ENCODE data around the gene CAPZA2. TPM values are rescaled to one million over a fixed set of nuclear protein-coding genes. Genes with fewer than 3 reads are reported as not detected.

Gene CAPZA2
- total RNA-seq, 1 donor from 2014 or later, result 195 TPM

DNA sequence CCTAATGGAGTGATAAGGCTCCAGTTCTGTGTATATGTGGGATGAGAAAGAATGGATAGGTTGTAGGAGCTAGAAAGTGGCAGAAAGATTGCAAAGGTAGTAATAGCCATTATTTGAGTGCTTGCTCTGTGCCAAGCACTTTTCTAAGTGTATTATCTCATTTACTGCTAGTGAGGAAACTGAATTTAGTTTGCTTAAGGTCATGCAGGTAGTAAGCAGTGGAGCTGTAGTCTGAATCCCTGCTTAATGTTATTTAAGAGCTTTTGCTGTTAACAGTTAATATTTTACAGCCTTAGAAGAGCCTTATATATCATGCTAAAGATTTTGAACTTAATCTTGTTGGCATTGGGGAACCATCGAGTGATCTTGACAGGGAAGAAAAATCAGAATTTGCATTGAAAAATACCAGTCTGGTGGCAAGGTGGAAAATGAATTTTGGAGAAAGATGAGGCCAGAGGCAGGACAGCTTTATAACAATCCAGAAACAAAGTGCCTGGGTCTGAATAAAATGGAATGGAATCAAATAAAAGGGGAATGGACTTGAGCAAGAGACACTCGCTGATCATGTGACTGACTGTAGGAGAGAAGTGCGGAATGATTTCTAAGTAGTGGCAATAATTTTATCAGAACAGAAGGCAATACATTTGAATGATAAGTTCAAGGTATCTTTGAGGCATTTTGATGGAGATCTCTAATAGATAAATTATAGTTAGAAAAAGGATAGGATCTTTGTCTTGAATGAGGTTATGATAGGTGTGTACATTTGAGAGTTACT, 15.2 kb downstream of the CAPZA2 start:
- H3K4me3 Mint-ChIP-seq (ENCODE audit: unreplicated experiment), result no peak overlapping the region
- H3K4me1 Mint-ChIP-seq (ENCODE audit: unreplicated experiment), result peaks cover 23% of the 10 kb centered on the region
- peaks cover 15% of the 10 kb centered on the region for H3K36me3 Mint-ChIP-seq (ENCODE audit: low read depth, unreplicated experiment)
- peaks cover 1% of the 10 kb centered on the region for H3K27me3 Mint-ChIP-seq (ENCODE audit: unreplicated experiment)
- no peak for DNase-seq (ENCODE audit: low spot score)
- no peak overlapping the region for H3K27ac Mint-ChIP-seq (ENCODE audit: unreplicated experiment)
- H3K9me3 Mint-ChIP-seq (ENCODE audit: unreplicated experiment), result no peaks in the 10 kb centered on the region
- TF ChIP-seq, protein P1, sequence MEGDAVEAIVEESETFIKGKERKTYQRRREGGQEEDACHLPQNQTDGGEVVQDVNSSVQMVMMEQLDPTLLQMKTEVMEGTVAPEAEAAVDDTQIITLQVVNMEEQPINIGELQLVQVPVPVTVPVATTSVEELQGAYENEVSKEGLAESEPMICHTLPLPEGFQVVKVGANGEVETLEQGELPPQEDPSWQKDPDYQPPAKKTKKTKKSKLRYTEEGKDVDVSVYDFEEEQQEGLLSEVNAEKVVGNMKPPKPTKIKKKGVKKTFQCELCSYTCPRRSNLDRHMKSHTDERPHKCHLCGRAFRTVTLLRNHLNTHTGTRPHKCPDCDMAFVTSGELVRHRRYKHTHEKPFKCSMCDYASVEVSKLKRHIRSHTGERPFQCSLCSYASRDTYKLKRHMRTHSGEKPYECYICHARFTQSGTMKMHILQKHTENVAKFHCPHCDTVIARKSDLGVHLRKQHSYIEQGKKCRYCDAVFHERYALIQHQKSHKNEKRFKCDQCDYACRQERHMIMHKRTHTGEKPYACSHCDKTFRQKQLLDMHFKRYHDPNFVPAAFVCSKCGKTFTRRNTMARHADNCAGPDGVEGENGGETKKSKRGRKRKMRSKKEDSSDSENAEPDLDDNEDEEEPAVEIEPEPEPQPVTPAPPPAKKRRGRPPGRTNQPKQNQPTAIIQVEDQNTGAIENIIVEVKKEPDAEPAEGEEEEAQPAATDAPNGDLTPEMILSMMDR (IDR thresholded peaks at IDR 0.05; ENCODE audit: unreplicated experiment), result no peak

DNA sequence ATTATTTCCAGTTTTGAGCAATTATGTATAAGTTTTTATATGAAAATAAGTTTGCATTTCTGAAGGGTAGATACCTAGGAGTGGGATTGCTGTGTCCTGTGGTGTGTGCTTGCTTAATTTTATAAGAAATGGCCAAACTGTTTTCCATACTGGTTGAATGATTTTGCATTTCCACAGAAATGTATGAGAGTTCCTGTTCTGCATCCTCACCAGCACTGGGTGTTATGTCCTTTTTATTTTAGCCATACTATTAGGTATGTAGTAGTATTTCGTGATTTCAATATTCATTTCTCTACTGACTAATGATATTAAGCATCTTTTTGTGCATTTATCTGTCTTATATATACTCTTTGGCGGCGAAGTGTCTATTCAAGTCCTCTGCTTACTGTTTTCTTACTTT, 22.3 kb downstream of the CAPZA2 start:
- peaks cover 1% of the 10 kb centered on the region for H3K27me3 Mint-ChIP-seq (ENCODE audit: unreplicated experiment)
- peaks cover 13% of the 10 kb centered on the region for H3K4me1 Mint-ChIP-seq (ENCODE audit: unreplicated experiment)
- no peaks in the 10 kb centered on the region for H3K9me3 Mint-ChIP-seq (ENCODE audit: unreplicated experiment)
- TF ChIP-seq, protein P1 (IDR thresholded peaks at IDR 0.05; ENCODE audit: unreplicated experiment), result no peak
- H3K27ac Mint-ChIP-seq (ENCODE audit: unreplicated experiment), result no peak overlapping the region
- peaks cover 19% of the 10 kb centered on the region for H3K36me3 Mint-ChIP-seq (ENCODE audit: low read depth, unreplicated experiment)
- H3K4me3 Mint-ChIP-seq (ENCODE audit: unreplicated experiment), result no peak overlapping the region
- no peak for DNase-seq (ENCODE audit: low spot score)

DNA sequence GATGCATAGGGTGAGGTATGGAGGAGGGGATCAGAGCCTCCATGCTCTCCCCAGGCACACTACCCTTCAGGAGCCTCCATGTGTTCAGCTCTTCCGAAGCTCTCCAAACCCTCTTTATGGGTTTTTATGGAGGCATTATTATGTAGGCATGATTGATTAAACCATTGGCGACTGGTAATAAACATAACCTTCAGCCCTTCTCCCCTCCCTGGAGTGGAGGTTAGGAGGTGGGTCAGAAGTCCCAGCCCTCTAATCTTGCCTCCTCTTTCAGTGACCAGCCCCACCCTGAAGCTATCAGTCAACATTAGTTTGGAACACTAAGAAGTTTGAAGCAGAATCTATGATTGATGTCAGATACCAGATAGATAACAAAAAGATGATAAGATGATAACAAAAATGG, 23.3 kb downstream of the CAPZA2 start:
- peaks cover 1% of the 10 kb centered on the region for H3K27me3 Mint-ChIP-seq (ENCODE audit: unreplicated experiment)
- peaks cover 19% of the 10 kb centered on the region for H3K36me3 Mint-ChIP-seq (ENCODE audit: low read depth, unreplicated experiment)
- DNase-seq (ENCODE audit: low spot score), result no peak
- peaks cover 13% of the 10 kb centered on the region for H3K4me1 Mint-ChIP-seq (ENCODE audit: unreplicated experiment)
- H3K4me3 Mint-ChIP-seq (ENCODE audit: unreplicated experiment), result no peak overlapping the region
- TF ChIP-seq, protein P1 (IDR thresholded peaks at IDR 0.05; ENCODE audit: unreplicated experiment), result no peak
- H3K9me3 Mint-ChIP-seq (ENCODE audit: unreplicated experiment), result no peaks in the 10 kb centered on the region
- peak overlapping the region; percentile 83 for H3K27ac Mint-ChIP-seq (ENCODE audit: unreplicated experiment)

DNA sequence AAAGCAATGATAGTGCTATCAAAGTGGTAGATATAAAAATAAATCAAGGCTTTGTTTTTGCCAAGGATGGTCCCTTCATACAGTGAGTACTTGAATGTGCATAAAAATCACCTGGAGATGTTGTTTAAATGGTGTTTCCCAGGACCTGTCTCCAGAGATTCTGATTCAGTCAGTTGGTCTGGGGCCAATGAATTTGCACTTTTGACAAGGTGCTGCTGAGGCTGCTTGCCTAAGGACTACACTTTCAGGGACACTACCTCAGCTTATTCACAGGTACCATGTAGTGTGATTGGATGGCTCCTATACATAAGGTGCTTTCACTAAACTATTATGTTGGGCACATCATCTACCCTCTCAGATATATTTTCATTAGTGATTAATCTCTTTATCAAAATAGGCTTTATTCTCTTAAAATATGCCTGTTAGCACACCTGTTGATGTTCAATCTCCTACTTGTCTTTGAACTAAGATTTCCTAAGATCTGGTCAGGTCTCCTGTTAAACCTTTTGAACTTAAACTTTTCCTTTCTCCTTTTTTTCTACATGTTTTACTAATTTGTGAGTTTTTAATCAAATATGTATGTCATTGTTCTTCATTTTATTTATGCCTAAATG, 24.3 kb downstream of the CAPZA2 start:
- TF ChIP-seq, protein P1 (IDR thresholded peaks at IDR 0.05; ENCODE audit: unreplicated experiment), result no peak
- Mint-ChIP-seq H3K27me3 (ENCODE audit: unreplicated experiment) (no peaks in the 10 kb centered on the region), H3K9me3 (ENCODE audit: unreplicated experiment) (no peaks in the 10 kb centered on the region), H3K4me3 (ENCODE audit: unreplicated experiment) (no peak overlapping the region), H3K36me3 (ENCODE audit: low read depth, unreplicated experiment) (peaks cover 18% of the 10 kb centered on the region), H3K4me1 (ENCODE audit: unreplicated experiment) (peaks cover 11% of the 10 kb centered on the region), H3K27ac (ENCODE audit: unreplicated experiment) (peak overlapping the region; percentile 9)
- DNase-seq (ENCODE audit: low spot score), result no peak

DNA sequence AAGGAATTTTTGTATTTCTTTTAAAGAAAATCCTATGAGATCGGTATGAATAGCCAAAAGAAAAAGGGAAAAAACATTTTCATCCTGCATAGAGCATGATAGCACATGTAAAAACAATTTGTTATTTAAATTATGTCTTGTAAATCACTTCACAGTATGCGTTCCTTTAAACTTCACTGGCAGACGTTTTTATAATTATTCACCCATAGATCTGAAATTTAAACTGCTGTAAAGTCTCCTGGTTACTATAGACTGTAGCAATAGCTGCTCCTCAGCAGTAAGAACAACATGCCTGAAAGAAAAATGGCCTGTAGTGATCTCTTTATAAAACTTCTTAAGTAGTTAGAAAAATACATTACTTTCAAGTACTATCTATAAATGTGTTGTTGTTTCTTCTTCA, 26.5 kb downstream of the CAPZA2 start:
- Mint-ChIP-seq H3K27me3 (ENCODE audit: unreplicated experiment) (no peaks in the 10 kb centered on the region), H3K36me3 (ENCODE audit: low read depth, unreplicated experiment) (peaks cover 32% of the 10 kb centered on the region)
- TF ChIP-seq, protein P1 (IDR thresholded peaks at IDR 0.05; ENCODE audit: unreplicated experiment), result no peak

More for the DNA sequence above, 26.5 kb downstream of the CAPZA2 start:
- no peak for DNase-seq (ENCODE audit: low spot score)
- Mint-ChIP-seq H3K9me3 (ENCODE audit: unreplicated experiment) (no peaks in the 10 kb centered on the region), H3K27ac (ENCODE audit: unreplicated experiment) (no peak overlapping the region), H3K4me1 (ENCODE audit: unreplicated experiment) (peaks cover 5% of the 10 kb centered on the region), H3K4me3 (ENCODE audit: unreplicated experiment) (no peak overlapping the region)
